Measurements from ENCODE around the gene DBH.

DNA sequence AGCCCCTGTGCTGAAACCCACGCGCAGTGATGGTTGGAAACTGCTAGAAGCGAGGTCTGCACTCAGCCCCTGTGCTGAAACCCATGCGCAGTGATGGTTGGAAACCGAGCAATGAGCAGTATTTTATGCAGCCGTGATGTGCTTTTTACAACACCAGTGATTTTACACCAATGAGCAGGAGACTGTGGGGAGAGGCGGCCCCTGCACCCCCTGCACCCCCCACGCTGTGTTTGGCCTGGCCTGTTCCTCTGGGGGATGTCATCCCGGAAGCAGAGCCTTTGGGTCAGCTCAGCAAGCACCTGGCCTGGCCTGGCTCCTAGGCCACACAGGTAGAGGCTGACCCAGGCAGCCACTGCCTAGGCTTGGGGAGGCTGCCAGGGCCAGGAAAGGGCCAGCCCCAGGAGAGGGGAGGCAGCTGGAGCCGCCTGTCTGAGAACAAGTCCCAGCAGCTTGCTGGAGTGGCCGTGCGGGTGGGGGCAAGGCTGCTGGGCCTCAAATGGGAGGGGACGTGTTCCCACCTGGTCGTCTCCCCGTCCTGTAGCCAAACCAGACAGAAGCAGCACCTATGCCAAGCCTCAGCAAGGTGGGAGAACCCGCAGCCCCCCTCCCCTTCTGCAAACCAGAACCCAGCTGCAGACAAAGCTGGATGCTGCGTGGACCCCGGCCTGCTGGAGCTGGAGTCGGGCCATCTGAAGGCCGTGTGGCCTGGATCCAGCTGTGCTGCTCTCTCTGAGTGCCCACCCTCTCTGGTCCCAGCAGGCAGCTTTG lies 46.8 kb downstream of the DBH start:
- TF ChIP-seq POLR2A (IDR thresholded peaks at IDR 0.05) = no peak
- TF ChIP-seq, protein P1, sequence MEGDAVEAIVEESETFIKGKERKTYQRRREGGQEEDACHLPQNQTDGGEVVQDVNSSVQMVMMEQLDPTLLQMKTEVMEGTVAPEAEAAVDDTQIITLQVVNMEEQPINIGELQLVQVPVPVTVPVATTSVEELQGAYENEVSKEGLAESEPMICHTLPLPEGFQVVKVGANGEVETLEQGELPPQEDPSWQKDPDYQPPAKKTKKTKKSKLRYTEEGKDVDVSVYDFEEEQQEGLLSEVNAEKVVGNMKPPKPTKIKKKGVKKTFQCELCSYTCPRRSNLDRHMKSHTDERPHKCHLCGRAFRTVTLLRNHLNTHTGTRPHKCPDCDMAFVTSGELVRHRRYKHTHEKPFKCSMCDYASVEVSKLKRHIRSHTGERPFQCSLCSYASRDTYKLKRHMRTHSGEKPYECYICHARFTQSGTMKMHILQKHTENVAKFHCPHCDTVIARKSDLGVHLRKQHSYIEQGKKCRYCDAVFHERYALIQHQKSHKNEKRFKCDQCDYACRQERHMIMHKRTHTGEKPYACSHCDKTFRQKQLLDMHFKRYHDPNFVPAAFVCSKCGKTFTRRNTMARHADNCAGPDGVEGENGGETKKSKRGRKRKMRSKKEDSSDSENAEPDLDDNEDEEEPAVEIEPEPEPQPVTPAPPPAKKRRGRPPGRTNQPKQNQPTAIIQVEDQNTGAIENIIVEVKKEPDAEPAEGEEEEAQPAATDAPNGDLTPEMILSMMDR (IDR thresholded peaks at IDR 0.05) = no peak

All from adrenal gland (tissue), 5 donors.